Measurements from ENCODE around the gene ZSWIM6. TPM values are rescaled to one million over a fixed set of nuclear protein-coding genes. Genes with fewer than 3 reads are reported as not detected.

The ZSWIM6 gene
- total RNA-seq, 1 experiment from 2014 or later = 4.7 TPM

- in situ Hi-C loops (cut with HindIII; ENCODE audit: low pct_unique_long_range_greater_than_20kb, low sequenced_read_pairs) = no loop called here
- DNase-seq (ENCODE audit: low read depth, low spot score) = no peak
These were observed 244.5 kb downstream of the ZSWIM6 start for GRCh38 chr5:61576556-61576955.

- in situ Hi-C loops (cut with HindIII; ENCODE audit: low pct_unique_long_range_greater_than_20kb, low sequenced_read_pairs) = no loop called here
- no peak for DNase-seq (ENCODE audit: low read depth, low spot score)
These were observed 246.9 kb downstream of the ZSWIM6 start for GRCh38 chr5:61578858-61579503.

- in situ Hi-C loops (cut with HindIII; ENCODE audit: low pct_unique_long_range_greater_than_20kb, low sequenced_read_pairs) = no loop called here
- no peak for DNase-seq (ENCODE audit: low read depth, low spot score)
These were observed 250.3 kb downstream of the ZSWIM6 start for GRCh38 chr5:61582205-61582820.

GRCh38 chr5:61582887-61583286, 250.8 kb downstream of the ZSWIM6 start:
- in situ Hi-C loops (cut with HindIII; ENCODE audit: low pct_unique_long_range_greater_than_20kb, low sequenced_read_pairs) = no loop called here
- no peak for DNase-seq (ENCODE audit: low read depth, low spot score)

GRCh38 chr5:61586096-61587084, 254.3 kb downstream of the ZSWIM6 start:
- in situ Hi-C loops (cut with HindIII; ENCODE audit: low pct_unique_long_range_greater_than_20kb, low sequenced_read_pairs) = no loop called here
- DNase-seq (ENCODE audit: low read depth, low spot score) = no peak

GRCh38 chr5:61587125-61587524, 255.1 kb downstream of the ZSWIM6 start:
- no peak for DNase-seq (ENCODE audit: low read depth, low spot score)
- in situ Hi-C loops (cut with HindIII; ENCODE audit: low pct_unique_long_range_greater_than_20kb, low sequenced_read_pairs) = no loop called here

- in situ Hi-C loops (cut with HindIII; ENCODE audit: low pct_unique_long_range_greater_than_20kb, low sequenced_read_pairs) = no loop called here
- DNase-seq (ENCODE audit: low read depth, low spot score) = no peak
These were observed 256.2 kb downstream of the ZSWIM6 start for GRCh38 chr5:61588216-61588615.

- no peak for DNase-seq (ENCODE audit: low read depth, low spot score)
- in situ Hi-C loops (cut with HindIII; ENCODE audit: low pct_unique_long_range_greater_than_20kb, low sequenced_read_pairs) = no loop called here
These were observed 257.9 kb downstream of the ZSWIM6 start for GRCh38 chr5:61589946-61590345.

- DNase-seq (ENCODE audit: low read depth, low spot score) = no peak
- in situ Hi-C loops (cut with HindIII; ENCODE audit: low pct_unique_long_range_greater_than_20kb, low sequenced_read_pairs) = no loop called here
These were observed 258.4 kb downstream of the ZSWIM6 start for GRCh38 chr5:61590473-61590872.

- no peak for DNase-seq (ENCODE audit: low read depth, low spot score)
- in situ Hi-C loops (cut with HindIII; ENCODE audit: low pct_unique_long_range_greater_than_20kb, low sequenced_read_pairs) = no loop called here
These were observed 259.8 kb downstream of the ZSWIM6 start for GRCh38 chr5:61591859-61592258.

- in situ Hi-C loops (cut with HindIII; ENCODE audit: low pct_unique_long_range_greater_than_20kb, low sequenced_read_pairs) = no loop called here
- no peak for DNase-seq (ENCODE audit: low read depth, low spot score)
These were observed 263.4 kb downstream of the ZSWIM6 start for GRCh38 chr5:61595426-61595825.

Other genes starting within 250 kb of the ZSWIM6 start
- 52.4 and 54.2 TPM in 2 replicates for gene SMIM15, start 169.8 kb upstream of the ZSWIM6 start, total RNA-seq (2014; rRNA removed; shearing (Covaris generic))

Data from SK-MEL-5 (cell line).